ENCODE measurements around the gene MAN2A1. TPM values are rescaled to one million over a fixed set of nuclear protein-coding genes. Genes with fewer than 3 reads are reported as not detected.

MAN2A1 gene
- polyA plus RNA-seq, 3 donors, result 17.0 to 23.0 (median 20.1) TPM

DNA sequence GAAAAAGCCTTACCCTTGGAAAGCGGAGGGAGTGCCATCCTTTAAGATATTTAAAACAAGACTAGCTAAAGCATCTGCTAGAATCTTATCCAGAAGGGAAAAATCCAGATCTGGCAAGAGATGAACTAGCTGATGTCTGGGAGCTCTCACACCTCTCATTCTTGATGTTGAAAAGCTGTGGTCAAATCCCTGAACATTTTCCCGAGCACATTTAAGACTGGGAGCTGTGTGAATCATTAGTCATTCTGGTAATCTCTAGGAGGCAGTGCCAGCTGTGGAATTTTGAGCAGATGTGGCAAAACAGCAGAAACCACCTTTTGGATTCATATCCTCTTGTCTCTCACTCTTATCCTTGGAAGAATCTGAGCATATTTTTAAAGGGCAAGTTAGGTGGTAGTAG, 218.0 kb downstream of the MAN2A1 start:
- TF ChIP-seq, protein P1, sequence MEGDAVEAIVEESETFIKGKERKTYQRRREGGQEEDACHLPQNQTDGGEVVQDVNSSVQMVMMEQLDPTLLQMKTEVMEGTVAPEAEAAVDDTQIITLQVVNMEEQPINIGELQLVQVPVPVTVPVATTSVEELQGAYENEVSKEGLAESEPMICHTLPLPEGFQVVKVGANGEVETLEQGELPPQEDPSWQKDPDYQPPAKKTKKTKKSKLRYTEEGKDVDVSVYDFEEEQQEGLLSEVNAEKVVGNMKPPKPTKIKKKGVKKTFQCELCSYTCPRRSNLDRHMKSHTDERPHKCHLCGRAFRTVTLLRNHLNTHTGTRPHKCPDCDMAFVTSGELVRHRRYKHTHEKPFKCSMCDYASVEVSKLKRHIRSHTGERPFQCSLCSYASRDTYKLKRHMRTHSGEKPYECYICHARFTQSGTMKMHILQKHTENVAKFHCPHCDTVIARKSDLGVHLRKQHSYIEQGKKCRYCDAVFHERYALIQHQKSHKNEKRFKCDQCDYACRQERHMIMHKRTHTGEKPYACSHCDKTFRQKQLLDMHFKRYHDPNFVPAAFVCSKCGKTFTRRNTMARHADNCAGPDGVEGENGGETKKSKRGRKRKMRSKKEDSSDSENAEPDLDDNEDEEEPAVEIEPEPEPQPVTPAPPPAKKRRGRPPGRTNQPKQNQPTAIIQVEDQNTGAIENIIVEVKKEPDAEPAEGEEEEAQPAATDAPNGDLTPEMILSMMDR (IDR thresholded peaks at IDR 0.05), result no peak
- H3K4me1 Mint-ChIP-seq, result no peaks in the 10 kb centered on the region
- WGBS (ENCODE audit: insufficient coverage), result no CpG with 5 or more reads among the region's 2 CpGs
- Histone ChIP-seq H3K9me3 (replicated peaks in 1 of 2; ENCODE audit: control insufficient read depth in 1 of 2, insufficient read depth in 1 of 2, low read length in 2 of 2) (no peaks in the 10 kb centered on the region), H3K4me2 (replicated peaks; ENCODE audit: extremely low read depth, low read length, poor library complexity, severe bottlenecking) (no peak overlapping the region), H3K4me1 (ENCODE audit: control insufficient read depth in 1 of 2, insufficient read depth in 2 of 2, low read length in 2 of 2) (no peaks in the 10 kb centered on the region), H3K4me3 (replicated peaks in 1 of 3; ENCODE audit: low read depth in 2 of 3, low read length in 3 of 3) (no peak overlapping the region), H4K20me1 (ENCODE audit: insufficient read depth, low read length) (no peaks in the 10 kb centered on the region), H3K36me3 (replicated peaks in 1 of 2; ENCODE audit: control insufficient read depth in 1 of 2, insufficient read depth in 2 of 2, low read length in 2 of 2) (no peaks in the 10 kb centered on the region), H3K9ac (ENCODE audit: insufficient read depth, low read length, poor library complexity, severe bottlenecking) (no peak overlapping the region), H3K79me2 (ENCODE audit: insufficient read depth, low read length) (no peaks in the 10 kb centered on the region), H3K27ac (ENCODE audit: low read depth in 1 of 2, low read length in 2 of 2) (no peak overlapping the region), H3K27me3 (ENCODE audit: control insufficient read depth in 2 of 2, insufficient read depth in 2 of 2, low read length in 2 of 2) (no peaks in the 10 kb centered on the region), H2AFZ (ENCODE audit: insufficient read depth, low read depth, low read length, poor library complexity, severe bottlenecking) (no peak overlapping the region)
- H3K27ac Mint-ChIP-seq, result no peak overlapping the region
- intact Hi-C loops (cut with micrococcal nuclease), result no loop called here
- H3K4me3 Mint-ChIP-seq, result no peak overlapping the region
- no peak for DNase-seq
- no peaks in the 10 kb centered on the region for H3K36me3 Mint-ChIP-seq
- H3K27me3 Mint-ChIP-seq (ENCODE audit: low read depth in 3 of 3), result no peaks in the 10 kb centered on the region
- peaks cover 0 to 2% (median 0%) of the 10 kb centered on the region in 7 donors for H3K9me3 Mint-ChIP-seq

GRCh38 chr5:109908366-109908765, 218.6 kb downstream of the MAN2A1 start:
- Mint-ChIP-seq H3K27ac (no peak overlapping the region), H3K4me3 (no peak overlapping the region), H3K36me3 (no peaks in the 10 kb centered on the region), H3K27me3 (ENCODE audit: low read depth in 3 of 3) (no peaks in the 10 kb centered on the region), H3K4me1 (no peaks in the 10 kb centered on the region), H3K9me3 (peaks cover 0 to 2% (median 0%) of the 10 kb centered on the region in 7 donors)
- TF ChIP-seq, protein P1 (IDR thresholded peaks at IDR 0.05), result no peak
- Histone ChIP-seq H3K27ac (ENCODE audit: low read depth in 1 of 2, low read length in 2 of 2) (no peak overlapping the region), H3K4me1 (ENCODE audit: control insufficient read depth in 1 of 2, insufficient read depth in 2 of 2, low read length in 2 of 2) (no peaks in the 10 kb centered on the region), H3K9ac (ENCODE audit: insufficient read depth, low read length, poor library complexity, severe bottlenecking) (no peak overlapping the region), H3K4me2 (replicated peaks; ENCODE audit: extremely low read depth, low read length, poor library complexity, severe bottlenecking) (no peak overlapping the region), H3K27me3 (ENCODE audit: control insufficient read depth in 2 of 2, insufficient read depth in 2 of 2, low read length in 2 of 2) (no peaks in the 10 kb centered on the region), H4K20me1 (ENCODE audit: insufficient read depth, low read length) (no peaks in the 10 kb centered on the region), H3K79me2 (ENCODE audit: insufficient read depth, low read length) (no peaks in the 10 kb centered on the region), H3K9me3 (replicated peaks in 1 of 2; ENCODE audit: control insufficient read depth in 1 of 2, insufficient read depth in 1 of 2, low read length in 2 of 2) (no peaks in the 10 kb centered on the region), H3K4me3 (replicated peaks in 1 of 3; ENCODE audit: low read depth in 2 of 3, low read length in 3 of 3) (no peak overlapping the region), H2AFZ (ENCODE audit: insufficient read depth, low read depth, low read length, poor library complexity, severe bottlenecking) (no peak overlapping the region), H3K36me3 (replicated peaks in 1 of 2; ENCODE audit: control insufficient read depth in 1 of 2, insufficient read depth in 2 of 2, low read length in 2 of 2) (no peaks in the 10 kb centered on the region)
- WGBS (ENCODE audit: insufficient coverage), result 95% methylated on average over 3 of the region's 3 CpGs
- no peak for DNase-seq
- intact Hi-C loops (cut with micrococcal nuclease), result no loop called here
